Measurements from ENCODE around the gene BPIFA1.

Gene BPIFA1

GRCh38 chr20:33240923-33241322 lies 5.1 kb downstream of the BPIFA1 start:
- no peak for DNase-seq

GRCh38 chr20:33242319-33243100 lies 6.7 kb downstream of the BPIFA1 start:
- no peak for DNase-seq

- DNase-seq = no peak
Observed at GRCh38 chr20:33246077-33246476, 10.3 kb downstream of the BPIFA1 start.

- DNase-seq = no peak
Observed at GRCh38 chr20:33249456-33249855, 13.7 kb downstream of the BPIFA1 start.

GRCh38 chr20:33250666-33251065 lies 14.9 kb downstream of the BPIFA1 start:
- DNase-seq = no peak

- no peak for DNase-seq
Observed at GRCh38 chr20:33251496-33251895, 15.7 kb downstream of the BPIFA1 start.

- DNase-seq = no peak
Observed at GRCh38 chr20:33252460-33252859, 16.7 kb downstream of the BPIFA1 start.

- no peak for DNase-seq
Observed at GRCh38 chr20:33255005-33255404, 19.2 kb downstream of the BPIFA1 start.

- DNase-seq = no peak
Observed at GRCh38 chr20:33257237-33257636, 21.4 kb downstream of the BPIFA1 start.

- DNase-seq = no peak
Observed at GRCh38 chr20:33259371-33259770, 23.6 kb downstream of the BPIFA1 start.

- DNase-seq = no peak
Observed at GRCh38 chr20:33261465-33261864, 25.7 kb downstream of the BPIFA1 start.

GRCh38 chr20:33262658-33263065 lies 26.9 kb downstream of the BPIFA1 start:
- DNase-seq = no peak

- no peak for DNase-seq
Observed at GRCh38 chr20:33263784-33264183, 28.0 kb downstream of the BPIFA1 start.

GRCh38 chr20:33267701-33268100 lies 31.9 kb downstream of the BPIFA1 start:
- DNase-seq = no peak

GRCh38 chr20:33272155-33272873 lies 36.5 kb downstream of the BPIFA1 start:
- no peak for DNase-seq

GRCh38 chr20:33273117-33273851 lies 37.5 kb downstream of the BPIFA1 start:
- no peak for DNase-seq

- no peak for DNase-seq
Observed at GRCh38 chr20:33275215-33275614, 39.4 kb downstream of the BPIFA1 start.

GRCh38 chr20:33275871-33276270 lies 40.1 kb downstream of the BPIFA1 start:
- no peak for DNase-seq

GRCh38 chr20:33276303-33277113 lies 40.7 kb downstream of the BPIFA1 start:
- DNase-seq = no peak

- no peak for DNase-seq
Observed at GRCh38 chr20:33277471-33278441, 42.0 kb downstream of the BPIFA1 start.

- DNase-seq = no peak
Observed at GRCh38 chr20:33278700-33279099, 42.9 kb downstream of the BPIFA1 start.

All from activated CD4-positive, CD25-positive, alpha-beta regulatory T cell treated with anti-CD3 and anti-CD28 coated beads, Interleukin-2, amount 50 U/mL, for 72 hours (primary cell).